ENCODE data around the gene GPR173.
A peak's percentile ranks its signal among the peaks of the same experiment; 100 is the strongest.

The GPR173 gene

DNA sequence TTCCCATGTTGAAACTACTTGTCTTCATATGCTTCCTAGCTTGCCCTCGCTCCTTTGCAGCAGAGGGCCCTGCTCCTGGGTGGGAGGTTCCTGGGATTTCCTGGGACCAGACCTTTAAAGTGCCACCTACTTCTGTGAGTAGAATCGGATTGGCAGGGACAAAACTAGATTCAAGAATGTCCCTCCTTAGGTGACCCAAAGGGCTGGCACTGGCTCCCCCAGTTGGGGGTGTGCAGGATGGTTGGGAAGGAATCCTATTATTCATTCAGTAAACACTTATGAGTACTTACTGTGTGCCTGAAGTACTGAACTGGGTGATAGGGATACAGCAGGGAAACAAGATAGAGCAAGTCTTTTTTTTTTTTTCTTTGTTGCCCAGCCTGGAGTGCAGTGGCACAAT is 42.8 kb downstream of the GPR173 start:
- DNase-seq: no peak

DNA sequence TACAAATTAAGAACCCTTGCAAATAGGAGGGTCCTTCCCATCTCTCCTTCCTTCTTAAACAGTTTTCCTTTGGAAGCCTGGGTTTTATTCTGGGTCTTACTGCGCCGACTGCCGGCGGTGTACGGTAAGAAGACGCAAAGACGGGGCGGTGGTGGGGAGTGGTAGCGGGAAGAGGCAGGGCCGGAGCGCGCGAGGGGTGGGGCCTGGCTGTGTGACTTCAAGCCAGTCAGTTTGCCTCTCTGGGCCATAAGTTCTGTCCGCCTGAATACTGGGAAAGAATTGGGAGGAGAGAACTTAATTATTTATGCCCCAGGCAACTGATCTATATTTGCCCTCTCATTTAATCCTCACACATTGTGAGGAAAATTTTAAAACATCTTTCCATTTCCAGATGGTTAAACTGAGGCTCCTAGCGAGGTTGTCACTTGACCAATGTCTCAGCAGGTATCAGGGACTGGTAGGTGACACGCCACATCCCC is 44.6 kb downstream of the GPR173 start:
- peak; percentile 57 for DNase-seq

DNA sequence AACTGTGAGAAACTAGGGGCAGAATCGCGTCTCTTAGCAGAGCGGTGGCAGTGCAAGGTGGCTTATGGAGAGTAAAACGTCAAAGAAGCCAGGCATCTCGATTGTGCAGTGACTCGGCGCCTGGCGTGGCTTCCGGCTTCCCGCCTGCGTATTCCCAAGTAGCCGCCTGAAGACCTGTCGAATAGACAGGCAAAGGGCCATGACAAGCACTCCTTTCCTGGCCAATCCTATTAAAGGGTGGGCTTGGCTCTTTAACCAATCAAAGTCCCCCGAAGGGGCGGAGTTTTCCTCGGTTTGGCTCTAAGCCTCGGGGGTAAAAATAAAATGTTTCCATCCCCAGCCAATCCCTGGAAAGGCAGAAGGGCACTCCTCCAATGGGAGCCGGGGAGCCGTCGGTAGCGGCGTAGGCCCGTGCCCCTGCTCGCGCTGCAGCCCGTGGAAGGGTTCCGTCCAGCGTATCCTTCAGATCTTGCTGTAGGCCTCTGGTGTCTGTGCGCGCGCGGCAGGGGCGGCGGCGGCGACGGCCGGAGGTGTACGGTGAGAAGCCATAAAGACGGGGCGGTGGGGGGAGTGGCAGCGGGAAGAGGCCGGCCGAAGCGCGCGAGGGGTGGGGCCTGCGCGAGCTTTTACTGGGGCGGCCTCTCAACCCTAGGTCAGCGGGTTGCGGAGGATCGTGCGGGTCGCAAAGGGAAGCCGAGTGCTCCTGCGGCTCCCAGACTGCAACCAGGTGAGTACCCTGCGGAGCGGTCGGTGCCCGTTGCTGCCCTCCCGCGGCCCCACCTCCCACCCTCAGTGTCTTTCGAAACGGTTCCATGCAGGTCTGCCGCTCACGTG is 45.4 kb downstream of the GPR173 start, which contains the start of gene KANTR:
Gene KANTR (plus strand): TSS at position 395 of the 834 bp plus-strand sequence. CDS start 30,131 bp downstream, outside the sequence.
- DNase-seq: peak; percentile 59

DNA sequence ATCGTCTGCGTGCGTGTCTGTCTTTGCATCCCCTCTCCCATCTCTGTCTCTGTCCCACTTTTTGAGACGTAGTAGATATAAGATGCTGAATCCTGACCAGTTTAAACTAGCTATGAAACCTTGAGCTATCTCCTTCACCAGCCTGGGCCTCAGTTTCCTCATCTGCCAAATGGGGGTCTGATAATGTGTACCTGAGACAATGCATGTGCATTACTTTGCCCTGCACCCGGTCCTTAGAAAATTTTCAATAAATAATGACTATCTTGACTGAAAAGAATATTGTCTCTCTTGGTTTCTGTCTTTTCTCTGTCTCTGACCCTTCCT is 46.0 kb downstream of the GPR173 start:
- DNase-seq: no peak

DNA sequence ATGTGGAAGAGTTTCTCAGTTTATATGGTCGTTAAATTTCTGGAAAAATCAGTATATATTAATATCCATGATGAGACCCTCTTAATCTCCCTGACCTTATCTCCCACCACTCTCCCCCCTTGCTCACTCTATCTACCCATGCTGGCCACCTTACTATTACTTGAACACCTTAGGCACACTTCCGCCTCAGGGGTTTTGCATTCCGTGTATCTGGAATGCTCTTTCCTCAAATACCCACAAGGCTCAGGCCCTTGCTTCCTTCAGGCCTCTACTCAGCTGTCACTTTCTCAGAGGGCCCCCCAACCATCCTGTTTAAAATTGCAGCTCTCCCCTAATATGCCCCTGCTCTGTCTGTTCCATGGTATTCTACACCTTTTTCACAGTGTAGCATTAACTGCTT is 47.2 kb downstream of the GPR173 start:
- DNase-seq: no peak

DNA sequence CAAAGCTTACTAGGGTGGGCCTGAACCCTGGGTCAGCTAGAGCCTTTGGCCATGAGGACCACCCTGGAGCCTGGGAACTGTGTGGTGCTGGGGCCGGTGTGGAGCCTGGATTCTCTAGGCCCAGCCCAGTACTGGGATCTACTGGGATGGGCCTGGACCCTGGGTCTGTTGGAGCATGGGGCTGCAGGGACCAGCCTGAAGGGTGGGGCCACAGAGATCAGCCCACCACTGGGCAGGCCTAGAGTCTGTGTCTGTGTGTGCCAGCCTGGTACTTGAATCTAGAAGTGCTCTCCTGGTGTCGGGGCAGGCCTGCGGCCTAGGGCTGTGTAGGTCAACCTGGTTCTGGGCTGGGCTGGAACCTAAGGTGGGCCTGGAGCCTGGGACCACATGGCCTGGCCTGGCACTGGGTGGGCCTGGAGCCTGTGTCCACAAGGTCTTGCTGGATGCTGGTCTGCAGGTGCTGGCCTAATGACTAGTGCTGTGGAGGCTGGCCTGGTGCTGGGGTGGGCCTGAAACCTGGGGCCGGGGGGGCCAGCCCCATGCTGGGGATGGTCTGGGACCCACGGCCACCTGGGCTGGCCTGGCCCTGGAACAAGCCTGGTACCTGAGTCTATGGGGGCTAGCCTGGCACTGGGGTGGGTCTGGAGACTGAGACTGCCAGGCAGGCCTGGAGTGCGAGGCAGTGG is 66.4 kb downstream of the GPR173 start:
- DNase-seq: no peak

DNA sequence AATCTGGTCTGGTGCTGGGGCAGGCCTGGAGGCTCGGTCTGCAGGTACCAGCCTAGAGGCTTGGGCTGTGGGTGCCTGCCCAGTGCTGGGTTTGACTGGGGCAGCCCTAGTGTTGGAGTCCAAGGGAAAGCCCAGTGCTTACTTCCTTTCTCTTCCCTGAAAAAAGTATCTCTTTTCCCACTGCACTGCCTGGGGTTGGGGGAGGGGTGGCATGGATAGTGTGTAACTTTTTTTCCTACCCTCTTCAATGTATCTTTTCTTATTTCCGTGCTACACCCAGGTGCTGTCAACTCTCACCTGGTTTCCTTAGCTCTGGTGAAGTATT is 66.9 kb downstream of the GPR173 start:
- DNase-seq: no peak

DNA sequence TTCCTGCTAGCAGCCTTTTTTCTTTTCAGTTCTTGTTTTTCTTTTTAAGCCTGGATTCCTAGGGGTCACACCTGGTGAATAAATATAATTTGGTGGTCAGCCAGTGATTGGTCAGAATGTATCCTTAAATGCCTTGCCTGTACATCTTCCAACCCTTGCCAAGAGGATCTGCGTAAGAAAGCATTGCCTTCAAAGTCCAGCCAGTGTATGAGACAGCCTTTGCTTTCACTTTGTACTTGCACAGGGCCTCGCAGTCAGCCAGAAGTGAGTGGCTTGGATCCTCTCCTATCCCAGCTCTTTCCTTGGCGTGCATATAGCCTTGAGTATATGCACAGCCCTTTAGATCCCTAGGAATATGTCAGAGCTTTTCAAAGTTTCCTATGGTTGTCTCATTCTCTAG is 67.5 kb downstream of the GPR173 start:
- DNase-seq: no peak

DNA sequence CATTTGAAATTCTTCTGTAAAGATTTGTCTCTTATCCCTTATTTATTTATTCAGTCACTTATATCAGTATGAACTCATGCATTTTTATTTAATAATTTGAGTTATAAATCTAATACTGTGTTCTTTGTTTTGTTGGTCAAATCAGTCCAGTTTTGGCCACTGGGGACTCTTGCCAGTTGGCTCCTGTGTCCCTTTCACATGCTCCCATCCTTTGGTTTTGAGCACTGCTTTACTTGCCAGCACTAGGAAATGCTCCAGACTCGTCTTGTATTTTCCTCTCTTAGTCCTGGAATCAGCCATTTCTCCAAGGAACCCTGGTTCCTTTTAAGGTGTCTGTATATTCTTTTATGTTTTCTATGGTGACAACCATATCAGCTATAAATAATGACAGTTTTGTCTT is 73.4 kb downstream of the GPR173 start:
- no peak for DNase-seq

DNA sequence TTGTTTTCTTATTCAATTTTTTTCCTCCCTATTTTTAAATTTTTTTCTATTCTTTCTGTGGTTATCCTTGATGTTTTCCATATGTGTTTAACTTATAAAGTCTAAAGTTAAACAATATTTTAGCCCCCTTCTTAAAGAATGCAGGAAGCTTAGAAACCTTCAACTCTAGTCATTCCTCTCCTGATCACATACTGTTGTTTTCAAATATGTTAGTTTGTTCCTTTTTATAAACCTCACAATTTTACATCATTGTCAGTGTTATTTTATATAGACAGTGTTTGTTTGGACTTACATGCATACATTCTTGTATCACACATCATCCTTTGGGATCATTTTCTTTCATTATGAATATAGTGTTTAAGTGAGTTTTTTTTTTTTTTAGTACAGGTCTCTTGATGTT is 76.9 kb downstream of the GPR173 start:
- DNase-seq: no peak

DNA sequence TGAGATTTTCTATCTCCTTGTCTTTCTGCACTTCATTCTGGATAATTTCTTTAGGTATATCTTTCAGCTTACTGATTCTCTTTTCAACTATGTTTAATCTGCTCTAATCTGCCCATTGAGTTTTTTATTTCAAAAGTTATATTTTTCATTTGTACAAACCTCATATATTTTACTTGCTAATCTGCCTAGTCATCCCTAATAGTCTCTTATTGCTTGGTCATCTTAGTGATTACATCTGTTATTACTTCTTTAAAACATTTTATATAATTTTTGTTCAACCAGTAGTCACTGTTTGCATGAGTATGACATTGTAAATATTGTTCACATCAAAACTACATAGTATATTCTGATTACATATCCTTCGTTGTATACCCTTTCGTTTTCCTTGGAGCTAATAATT is 77.8 kb downstream of the GPR173 start:
- no peak for DNase-seq

DNA sequence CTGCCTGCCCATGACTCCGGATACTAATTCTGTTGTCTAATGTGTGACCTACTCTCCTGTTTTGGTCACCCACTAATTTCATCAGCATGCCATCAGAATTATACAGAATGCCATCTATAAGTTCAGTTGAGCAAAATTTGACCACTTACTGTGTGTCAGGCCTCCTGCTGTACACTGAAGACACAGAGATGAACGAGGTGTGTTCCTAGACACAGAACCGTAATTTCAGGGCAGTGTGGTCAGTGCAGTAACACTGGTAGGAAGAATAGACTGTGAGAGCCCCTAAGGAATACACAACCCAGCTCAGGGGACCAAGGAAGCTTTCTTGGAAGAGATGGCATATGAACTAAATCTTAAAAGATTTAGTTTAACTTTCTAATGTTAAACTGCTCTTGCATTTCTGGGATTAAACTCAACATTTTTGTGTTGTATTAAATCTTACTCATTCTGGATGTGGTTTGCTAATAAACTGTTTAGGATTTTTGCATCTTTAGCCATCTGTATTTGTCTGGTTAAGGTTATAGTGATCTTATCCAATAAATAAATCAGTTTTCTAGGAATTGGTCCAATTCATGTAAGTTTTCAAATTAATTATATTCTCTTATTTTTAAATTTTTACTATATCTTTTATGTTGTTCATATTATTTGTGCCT is 79.6 kb downstream of the GPR173 start:
- DNase-seq: no peak
